Activated T-helper 1 cell treated with anti-CD3 and anti-CD28 coated beads, Interleukin-12 subunit alpha, Interleukin-12 subunit beta, Interleukin-2, Interleukin-4 antibody, amounts not matched to agents 30 ng/mL and 10 ng/mL and 1 ng/mL, durations not matched to agents 14 hours and 24 hours and 36 hours (primary cell): ENCODE measurements around the gene ITM2C. TPM values are rescaled to one million over a fixed set of nuclear protein-coding genes. Genes with fewer than 3 reads are reported as not detected.

Source experiments
- DNase-seq: peaks from one replicate; pipeline ENCODE4 v3.0.0; 2021; ENCODE audit warnings: low spot score
- H3K27ac Mint-ChIP-seq: one replicate; pipeline ENCODE4 v1.8.0; 2021; ENCODE audit warnings: mild to moderate bottlenecking, mixed read lengths
- H3K27me3 Mint-ChIP-seq: one replicate; pipeline ENCODE4 v1.8.0; 2022; ENCODE audit warnings: mild to moderate bottlenecking, moderate library complexity, mixed read lengths; ENCODE audit not compliant: insufficient read depth
- H3K36me3 Mint-ChIP-seq: one replicate; pipeline ENCODE4 v1.8.0; 2021; ENCODE audit warnings: low read depth, mixed read lengths
- H3K4me1 Mint-ChIP-seq: one replicate; pipeline ENCODE4 v1.8.0; 2021; ENCODE audit warnings: low read depth, mixed read lengths
- H3K4me3 Mint-ChIP-seq: one replicate; pipeline ENCODE4 v1.8.0; 2021; ENCODE audit warnings: mild to moderate bottlenecking, moderate library complexity, mixed read lengths
- H3K9me3 Mint-ChIP-seq: one replicate; pipeline ENCODE4 v1.8.0; 2021; ENCODE audit warnings: mixed read lengths
- intact Hi-C: fragments of 100-400 bp; cut with micrococcal nuclease; formaldehyde crosslinking; loops from one replicate; pipeline ENCODE4 v1.15.1; 2024
- total RNA-seq: library from RNA; stranded (reverse); gene quantifications from 2 replicates; pipeline ENCODE4 v1.2.3, GENCODE V29; 2022

The ITM2C gene
- total RNA-seq, 1 donor from 2014 or later = 4.2 TPM

DNA sequence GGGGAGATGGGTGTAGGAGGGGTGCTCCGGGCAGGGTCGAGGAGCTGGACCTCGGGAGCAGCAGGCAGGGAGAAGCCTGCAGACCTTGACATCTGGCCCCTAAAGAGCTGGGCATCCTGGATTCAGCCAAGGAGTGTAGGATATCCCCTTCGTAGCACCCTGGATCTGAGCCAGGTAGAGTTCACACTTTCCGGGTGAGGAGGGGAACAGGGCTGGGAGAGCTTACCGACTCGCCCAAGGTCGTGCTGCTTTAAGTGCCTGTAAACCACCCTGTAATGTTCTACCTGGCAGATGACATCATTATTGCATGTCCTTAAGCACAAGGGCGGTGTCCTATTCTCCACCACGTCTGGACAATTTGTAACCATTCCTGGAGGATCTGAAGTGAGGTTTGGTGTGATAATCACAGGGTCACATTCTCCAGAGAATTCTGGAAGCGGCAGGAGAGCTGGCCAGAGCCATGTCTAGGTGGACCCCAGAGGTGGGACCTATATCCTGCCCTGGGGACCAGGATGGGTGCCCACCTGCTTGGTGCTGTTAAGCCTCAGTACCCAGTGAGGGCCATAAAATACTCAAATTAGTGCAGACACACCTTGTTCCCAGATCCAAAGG lies 14.6 kb downstream of the ITM2C start:
- Mint-ChIP-seq H3K27me3 (peaks cover 23% of the 10 kb centered on the region), H3K4me1 (no peaks in the 10 kb centered on the region), H3K27ac (no peak overlapping the region), H3K9me3 (no peaks in the 10 kb centered on the region), H3K4me3 (no peak overlapping the region), H3K36me3 (no peaks in the 10 kb centered on the region)
- no peak for DNase-seq
- intact Hi-C loops = no loop called here

DNA sequence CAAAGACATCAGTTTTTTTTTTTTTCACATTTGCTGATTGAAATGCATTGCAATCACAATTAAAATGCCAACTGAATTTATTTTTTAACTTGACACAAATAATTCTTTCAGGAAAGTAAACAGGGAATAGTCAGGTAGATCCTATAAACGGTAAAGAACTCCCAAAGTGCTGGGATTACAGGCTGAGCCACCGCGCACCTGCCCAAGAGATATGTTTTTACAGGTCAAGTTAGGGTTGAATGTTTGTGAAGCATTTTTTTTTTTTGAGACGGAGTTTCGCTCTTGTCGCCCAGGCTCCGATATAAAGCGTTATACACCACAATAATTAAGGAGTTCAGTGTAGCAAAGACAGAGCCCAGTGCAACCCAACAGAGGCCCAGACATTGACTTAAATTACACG lies 15.1 kb downstream of the ITM2C start:
- intact Hi-C loops = no loop called here
- Mint-ChIP-seq H3K27me3 (peaks cover 22% of the 10 kb centered on the region), H3K9me3 (no peaks in the 10 kb centered on the region), H3K36me3 (no peaks in the 10 kb centered on the region), H3K4me1 (no peaks in the 10 kb centered on the region), H3K4me3 (no peak overlapping the region), H3K27ac (no peak overlapping the region)
- no peak for DNase-seq

DNA sequence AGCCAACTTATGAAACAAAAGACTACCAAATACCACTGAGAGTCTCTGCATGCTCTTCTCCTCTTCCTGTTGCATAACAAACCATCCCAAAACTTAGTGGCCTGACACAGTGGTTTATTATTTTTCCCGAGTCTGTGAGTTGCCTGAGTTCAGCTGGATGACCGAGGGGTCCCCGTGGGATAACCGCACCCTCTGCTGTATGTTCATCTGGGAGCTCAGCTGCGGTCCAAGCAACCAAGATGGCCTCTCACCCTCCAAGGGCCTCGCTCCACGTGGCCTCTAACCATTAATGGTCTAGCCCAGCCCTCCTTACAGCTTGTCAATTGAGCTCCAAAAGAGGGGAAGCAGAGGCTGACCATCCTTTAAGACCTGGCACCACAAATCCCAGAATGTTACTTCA lies 17.1 kb downstream of the ITM2C start:
- intact Hi-C loops = no loop called here
- H3K27me3 Mint-ChIP-seq = peaks cover 21% of the 10 kb centered on the region
- H3K27ac Mint-ChIP-seq = no peak overlapping the region

DNA sequence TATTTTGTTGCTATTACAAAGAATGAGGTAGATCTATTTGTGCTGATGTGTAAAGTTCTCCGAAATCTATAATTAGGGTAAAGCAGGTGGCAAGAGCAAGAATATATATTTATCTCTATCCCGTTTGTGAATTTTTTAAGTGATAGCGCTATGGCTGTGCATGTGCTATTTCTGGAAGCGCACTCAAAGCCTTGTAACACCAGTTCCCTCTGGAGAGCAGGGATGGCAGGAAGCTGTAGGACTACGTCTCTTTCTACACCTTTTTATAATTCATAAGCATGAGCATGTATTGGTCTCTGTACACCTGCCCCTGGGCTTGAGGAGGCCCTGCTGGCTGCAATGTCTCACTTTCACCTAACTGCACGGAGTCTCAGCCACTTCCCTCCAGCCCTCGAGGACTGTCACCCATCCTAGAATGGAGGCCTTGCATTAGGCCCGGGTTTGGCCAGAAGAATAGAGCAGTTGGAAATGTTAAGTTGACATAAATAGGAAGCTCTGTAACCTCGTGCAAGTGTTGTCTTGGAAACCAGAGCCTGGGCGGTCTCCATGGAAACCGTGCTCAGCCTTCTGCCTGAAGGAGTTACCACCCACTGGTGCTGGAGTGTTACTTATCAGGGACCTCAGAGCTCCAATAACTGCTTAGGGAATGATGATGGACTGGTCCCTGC lies 20.9 kb downstream of the ITM2C start:
- H3K36me3 Mint-ChIP-seq = no peaks in the 10 kb centered on the region
- DNase-seq = no peak
- no peak overlapping the region for H3K27ac Mint-ChIP-seq
- H3K4me1 Mint-ChIP-seq = no peaks in the 10 kb centered on the region
- no peak overlapping the region for H3K4me3 Mint-ChIP-seq
- H3K27me3 Mint-ChIP-seq = peaks cover 16% of the 10 kb centered on the region
- no peaks in the 10 kb centered on the region for H3K9me3 Mint-ChIP-seq
- intact Hi-C loops = no loop called here

More for the DNA sequence above, 17.1 kb downstream of the ITM2C start:
- Mint-ChIP-seq H3K4me1 (no peaks in the 10 kb centered on the region), H3K9me3 (no peaks in the 10 kb centered on the region), H3K4me3 (no peak overlapping the region), H3K36me3 (no peaks in the 10 kb centered on the region)
- DNase-seq = no peak

DNA sequence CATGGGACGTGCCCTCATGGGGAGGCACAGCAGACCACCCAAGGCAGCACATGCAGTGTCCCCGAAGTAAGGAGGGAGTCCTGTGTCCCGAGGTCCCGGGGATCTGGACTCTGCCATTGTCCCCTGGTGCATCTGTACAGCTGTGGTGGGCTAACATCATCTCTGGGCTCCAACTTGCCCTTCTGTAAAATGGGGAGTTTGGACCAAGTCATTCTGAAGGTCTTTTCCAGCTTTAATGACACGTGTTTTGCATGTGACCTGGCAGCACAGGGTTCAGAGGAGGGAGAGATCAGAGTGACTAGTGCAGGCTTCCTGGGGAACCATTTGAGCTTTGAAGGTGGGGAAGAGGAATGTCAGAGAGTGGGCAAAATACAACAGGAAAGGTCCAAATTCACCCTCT lies 21.5 kb downstream of the ITM2C start:
- no peaks in the 10 kb centered on the region for H3K4me1 Mint-ChIP-seq
- intact Hi-C loops = no loop called here
- no peaks in the 10 kb centered on the region for H3K36me3 Mint-ChIP-seq
- DNase-seq = no peak
- no peaks in the 10 kb centered on the region for H3K9me3 Mint-ChIP-seq
- H3K27ac Mint-ChIP-seq = no peak overlapping the region
- peaks cover 20% of the 10 kb centered on the region for H3K27me3 Mint-ChIP-seq
- no peak overlapping the region for H3K4me3 Mint-ChIP-seq

DNA sequence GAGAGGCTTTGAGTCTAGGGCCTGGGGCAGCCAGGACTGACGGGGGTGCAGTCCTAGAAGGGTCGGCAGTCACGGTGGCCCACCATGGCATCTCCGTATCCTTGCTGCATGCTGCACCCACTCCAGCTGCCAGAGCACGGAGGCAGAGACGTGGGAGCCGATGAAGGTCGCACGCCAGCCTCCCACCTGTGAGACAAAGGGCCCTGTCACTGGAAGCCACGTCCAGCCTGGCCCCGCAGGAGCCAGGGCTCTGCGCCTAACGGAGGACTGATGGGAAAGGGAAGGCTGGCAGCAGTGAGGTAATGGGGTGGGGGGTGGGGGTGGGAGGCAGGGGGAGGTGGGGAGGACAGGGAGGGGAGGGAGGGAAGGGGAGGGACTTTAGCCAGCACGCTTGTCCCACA lies 21.9 kb downstream of the ITM2C start:
- DNase-seq = no peak
- intact Hi-C loops = no loop called here
- no peak overlapping the region for H3K4me3 Mint-ChIP-seq
- peaks cover 23% of the 10 kb centered on the region for H3K27me3 Mint-ChIP-seq
- no peaks in the 10 kb centered on the region for H3K36me3 Mint-ChIP-seq
- H3K9me3 Mint-ChIP-seq = no peaks in the 10 kb centered on the region
- H3K27ac Mint-ChIP-seq = no peak overlapping the region
- no peaks in the 10 kb centered on the region for H3K4me1 Mint-ChIP-seq

DNA sequence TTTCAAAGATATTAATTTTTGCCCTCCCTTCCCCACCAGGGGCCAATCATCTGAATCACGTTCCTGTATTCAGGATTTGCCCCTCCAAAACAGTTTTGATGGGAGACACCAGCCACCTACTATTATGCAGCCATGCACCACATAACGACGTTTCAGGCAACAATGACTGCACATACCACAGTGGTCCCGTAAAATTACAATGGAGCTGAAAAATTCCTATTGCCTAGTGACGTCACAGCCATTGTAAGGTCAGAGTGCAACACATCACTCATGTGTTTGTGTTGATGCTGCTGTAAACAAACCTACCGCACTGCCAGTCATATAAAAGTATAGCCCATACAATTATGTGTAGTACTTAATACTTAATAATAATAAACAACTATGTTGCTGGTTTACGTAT lies 22.6 kb downstream of the ITM2C start:
- Mint-ChIP-seq H3K27me3 (peaks cover 20% of the 10 kb centered on the region), H3K4me1 (no peaks in the 10 kb centered on the region), H3K27ac (no peak overlapping the region), H3K36me3 (no peaks in the 10 kb centered on the region), H3K4me3 (no peak overlapping the region), H3K9me3 (no peaks in the 10 kb centered on the region)
- intact Hi-C loops = no loop called here
- DNase-seq = no peak

DNA sequence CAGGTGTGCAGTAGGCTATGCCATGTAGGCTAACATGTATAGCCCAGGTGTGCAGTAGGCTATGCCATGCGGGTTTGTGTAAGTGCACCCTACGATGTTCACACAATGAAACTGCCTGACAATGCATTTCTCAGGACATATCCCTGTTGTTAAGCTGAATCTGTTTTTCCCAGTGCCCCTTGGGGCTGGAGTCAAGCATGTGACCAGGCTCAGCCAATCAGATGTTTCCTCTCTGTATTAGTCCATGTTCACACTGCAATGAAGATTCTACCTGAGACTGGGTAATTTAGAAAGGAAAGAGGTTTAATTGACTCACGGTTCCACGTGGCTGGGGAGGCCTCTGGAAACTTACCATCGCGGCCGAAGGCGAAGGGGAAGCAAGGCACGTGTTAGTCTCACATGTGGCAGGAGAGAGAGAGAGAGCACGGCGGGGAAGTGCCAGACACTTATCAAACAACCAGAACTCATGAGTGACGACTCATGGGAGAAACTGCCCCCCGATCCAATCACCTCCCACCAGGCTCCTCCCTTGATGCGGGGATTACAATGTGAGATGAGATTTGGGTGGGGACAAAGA lies 24.2 kb downstream of the ITM2C start:
- Mint-ChIP-seq H3K4me3 (no peak overlapping the region), H3K4me1 (no peaks in the 10 kb centered on the region), H3K27me3 (peaks cover 25% of the 10 kb centered on the region), H3K27ac (no peak overlapping the region), H3K36me3 (no peaks in the 10 kb centered on the region), H3K9me3 (no peaks in the 10 kb centered on the region)
- DNase-seq = no peak
- intact Hi-C loops = no loop called here

DNA sequence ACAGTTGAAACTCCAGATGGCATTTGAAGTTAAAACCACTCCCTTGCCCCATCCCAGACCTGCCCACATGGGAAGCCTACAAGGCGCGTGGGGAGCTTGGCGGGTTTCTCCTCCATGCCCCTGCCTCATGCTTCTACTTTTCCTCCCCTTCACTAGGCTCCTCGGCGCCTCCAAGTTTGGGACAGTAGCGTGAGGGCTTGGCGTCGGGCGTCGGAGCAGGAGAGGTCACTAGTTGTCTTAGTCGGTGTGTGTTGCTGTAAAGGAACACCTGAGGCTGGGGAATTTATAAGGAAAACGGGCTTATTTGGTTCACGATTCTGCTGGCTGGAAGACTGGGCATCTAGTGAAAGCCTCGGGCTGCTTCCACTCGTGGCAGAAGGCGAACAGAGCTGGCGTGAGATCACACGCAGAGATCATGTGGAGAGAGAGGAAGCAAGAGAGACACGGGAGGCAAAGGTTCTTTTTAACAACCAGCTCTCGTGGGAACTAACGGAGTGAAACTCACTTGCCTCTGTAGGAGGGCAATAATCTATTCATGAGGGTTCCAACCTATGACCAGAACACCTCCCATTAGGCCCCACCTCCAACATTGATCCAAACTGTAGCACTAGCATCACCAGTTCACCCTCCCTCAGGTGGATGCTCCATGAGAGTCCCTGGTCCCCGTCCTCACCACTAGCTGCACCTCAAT lies 25.3 kb downstream of the ITM2C start:
- peaks cover 25% of the 10 kb centered on the region for H3K27me3 Mint-ChIP-seq
- no peaks in the 10 kb centered on the region for H3K4me1 Mint-ChIP-seq
- H3K36me3 Mint-ChIP-seq = no peaks in the 10 kb centered on the region
- H3K27ac Mint-ChIP-seq = no peak overlapping the region
- DNase-seq = no peak
- no peaks in the 10 kb centered on the region for H3K9me3 Mint-ChIP-seq
- H3K4me3 Mint-ChIP-seq = no peak overlapping the region
- intact Hi-C loops = no loop called here

DNA sequence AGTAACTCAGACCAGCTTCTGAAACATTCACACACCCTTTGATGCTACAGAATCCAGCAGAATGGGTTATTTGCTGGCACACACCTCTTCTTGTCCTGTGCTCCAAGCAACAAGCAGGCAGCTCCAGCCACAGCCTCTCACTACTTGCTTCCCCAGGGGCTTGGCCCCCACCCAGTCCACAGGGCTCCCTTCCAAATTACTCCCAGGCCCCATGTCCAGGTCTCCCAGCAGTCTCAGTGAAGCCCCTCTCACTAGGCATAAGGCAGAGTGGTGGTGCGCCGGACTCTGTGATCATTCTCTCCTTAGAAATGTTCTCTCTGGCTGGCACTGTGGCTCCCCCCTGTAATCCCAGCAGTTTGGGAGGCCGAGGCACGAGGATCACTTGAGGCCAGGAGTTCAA lies 25.9 kb downstream of the ITM2C start:
- no peaks in the 10 kb centered on the region for H3K4me1 Mint-ChIP-seq
- intact Hi-C loops = no loop called here
- no peak overlapping the region for H3K4me3 Mint-ChIP-seq
- no peak for DNase-seq
- H3K27me3 Mint-ChIP-seq = peaks cover 26% of the 10 kb centered on the region
- H3K27ac Mint-ChIP-seq = no peak overlapping the region
- no peaks in the 10 kb centered on the region for H3K36me3 Mint-ChIP-seq
- H3K9me3 Mint-ChIP-seq = no peaks in the 10 kb centered on the region

DNA sequence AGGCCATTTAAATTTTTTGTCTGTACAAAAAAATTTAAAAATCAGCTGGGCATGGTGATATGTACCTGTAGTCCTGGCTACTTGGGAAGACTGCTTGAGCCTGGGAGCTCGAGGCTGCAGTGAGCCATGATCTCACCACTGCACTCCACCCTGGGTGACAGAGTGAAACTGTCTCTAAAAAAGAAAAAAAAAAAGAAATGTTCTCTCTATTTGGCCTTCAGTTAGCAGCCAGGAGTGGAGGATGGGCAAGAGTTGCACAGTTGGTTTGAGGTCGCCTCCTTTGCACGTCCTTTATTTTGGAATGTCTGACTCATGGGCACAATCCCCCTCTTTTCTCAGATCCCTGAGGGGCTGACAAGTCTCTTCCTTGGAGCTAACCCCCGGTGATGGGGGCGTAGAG lies 26.3 kb downstream of the ITM2C start:
- no peak for DNase-seq
- Mint-ChIP-seq H3K4me3 (no peak overlapping the region), H3K27me3 (peaks cover 30% of the 10 kb centered on the region), H3K27ac (no peak overlapping the region), H3K9me3 (no peaks in the 10 kb centered on the region), H3K4me1 (no peaks in the 10 kb centered on the region), H3K36me3 (no peaks in the 10 kb centered on the region)
- intact Hi-C loops = no loop called here

DNA sequence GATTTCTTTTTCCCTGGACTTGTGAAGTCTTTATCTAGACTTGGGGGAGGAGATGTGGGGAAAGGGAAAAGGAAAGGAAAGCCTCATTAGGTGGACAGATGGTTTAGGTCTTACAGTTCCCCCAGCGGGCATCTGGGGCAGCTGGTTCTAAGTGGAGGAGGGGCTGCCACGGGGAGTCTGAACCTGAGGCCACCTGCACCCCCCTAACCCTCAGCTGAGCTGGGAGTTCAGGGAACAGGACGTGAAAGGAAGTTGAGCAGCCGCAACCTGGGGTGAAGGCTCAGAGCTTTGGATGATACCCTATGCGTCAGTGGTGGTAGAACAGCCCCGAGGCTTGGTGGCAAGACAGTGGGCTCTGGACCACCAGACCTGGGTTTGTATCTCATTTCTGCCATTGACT lies 26.8 kb downstream of the ITM2C start:
- peaks cover 30% of the 10 kb centered on the region for H3K27me3 Mint-ChIP-seq
- H3K4me1 Mint-ChIP-seq = no peaks in the 10 kb centered on the region
- DNase-seq = no peak
- no peaks in the 10 kb centered on the region for H3K36me3 Mint-ChIP-seq
- H3K9me3 Mint-ChIP-seq = no peaks in the 10 kb centered on the region
- no peak overlapping the region for H3K27ac Mint-ChIP-seq
- intact Hi-C loops = no loop called here
- H3K4me3 Mint-ChIP-seq = no peak overlapping the region

DNA sequence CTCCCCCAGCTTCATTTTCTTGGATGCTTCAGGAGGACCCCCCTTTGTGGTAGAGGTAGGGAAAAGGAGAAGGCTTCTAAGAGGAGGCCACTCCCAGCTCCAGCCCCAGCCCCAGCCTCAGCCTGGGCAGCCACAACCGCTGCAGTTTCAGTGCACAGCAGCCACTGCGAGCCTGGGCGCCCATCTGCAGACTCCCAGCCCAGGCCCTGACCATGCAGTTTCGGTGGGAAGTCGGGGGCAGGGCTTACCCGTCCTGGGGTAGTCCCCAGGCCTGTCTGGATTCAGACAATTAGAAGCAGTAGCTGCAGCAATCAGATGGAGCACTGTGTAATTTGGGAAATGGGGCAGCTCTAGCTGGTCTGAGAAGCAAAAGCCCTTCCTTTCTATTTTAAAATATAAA lies 28.6 kb downstream of the ITM2C start:
- intact Hi-C loops = no loop called here
- H3K36me3 Mint-ChIP-seq = no peaks in the 10 kb centered on the region
- H3K4me3 Mint-ChIP-seq = no peak overlapping the region

More for the DNA sequence above, 28.6 kb downstream of the ITM2C start:
- H3K4me1 Mint-ChIP-seq = no peaks in the 10 kb centered on the region
- no peak overlapping the region for H3K27ac Mint-ChIP-seq
- DNase-seq = no peak
- no peaks in the 10 kb centered on the region for H3K9me3 Mint-ChIP-seq
- H3K27me3 Mint-ChIP-seq = peaks cover 38% of the 10 kb centered on the region
